Measurements from ENCODE around the gene STIMATE. TPM values are rescaled to one million over a fixed set of nuclear protein-coding genes. Genes with fewer than 3 reads are reported as not detected.

The STIMATE gene
- total and polyA plus RNA-seq, 2 of the 4 experiments (the other 2 are of a cell fraction) = 10.6 to 17.8 TPM

- Histone ChIP-seq H4K20me1 (ENCODE audit: insufficient read depth, low read length) (no peaks in the 10 kb centered on the region), H3K4ac (ENCODE audit: low read depth, low read length) (peak within 1 kb of the TSS; percentile 35; the same call in 1 of the 2 replicates), H3K4me3 (ENCODE audit: insufficient read depth, low read depth, low read length) (no peak within 1 kb of the TSS), H2AK9ac (replicated peaks; ENCODE audit: low read depth, low read length, poor library complexity) (no peak within 1 kb of the TSS), H3K4me2 (ENCODE audit: low read depth, low read length) (peak within 1 kb of the TSS; percentile 18; the same call in 1 of the 2 replicates), H3K27ac (ENCODE audit: insufficient read depth, low read length) (no peak within 1 kb of the TSS), H3K36me3 (ENCODE audit: control insufficient read depth, insufficient read depth, low read length) (peaks cover 5% of the 10 kb centered on the region; the same call in 1 of the 2 replicates), H3K4me1 (ENCODE audit: control insufficient read depth, insufficient read depth, low read length) (peaks cover 19% of the 10 kb centered on the region), H2BK120ac (ENCODE audit: low read depth, low read length) (0 out of 2 replicates have a peak within 1 kb of the TSS, but pooled peaks have one; percentile 0), H2AFZ (replicated peaks; ENCODE audit: low read length, poor library complexity) (peak within 1 kb of the TSS; percentile 53), H3K9ac (ENCODE audit: low read depth, low read length) (no peak within 1 kb of the TSS), H3K14ac (replicated peaks; ENCODE audit: low read depth, low read length) (peak within 1 kb of the TSS; percentile 62; the same call in 1 of the 2 replicates), H2BK20ac (ENCODE audit: low read depth, low read length) (no peak within 1 kb of the TSS), H3K27me3 (ENCODE audit: control insufficient read depth, insufficient read depth, low read length) (no peaks in the 10 kb centered on the region), H3K56ac (ENCODE audit: extremely low read depth, insufficient read depth, low read length) (no peak within 1 kb of the TSS), H3K79me1 (ENCODE audit: low read depth in 1 of 2, low read length in 2 of 2) (no peaks in the 10 kb centered on the region), H4K5ac (ENCODE audit: low read depth, low read length) (no peak within 1 kb of the TSS; the same call in 1 of the 2 replicates), H4K8ac (ENCODE audit: low read depth in 2 of 2, low read length in 2 of 2) (no peak within 1 kb of the TSS), H2AK5ac (ENCODE audit: low read depth, low read length) (no peak within 1 kb of the TSS; the same call in 1 of the 2 replicates), H3K9me1 (ENCODE audit: insufficient read depth, low read length) (peaks cover 19% of the 10 kb centered on the region; the same call in 1 of the 2 replicates), H3K9me3 (ENCODE audit: control insufficient read depth, insufficient read depth, low read length) (no peaks in the 10 kb centered on the region), H4K91ac (ENCODE audit: insufficient read depth, low read depth, low read length) (no peak within 1 kb of the TSS), H2BK5ac (ENCODE audit: low read depth, low read length, poor library complexity, severe bottlenecking) (no peak within 1 kb of the TSS), H3K18ac (ENCODE audit: low read depth, low read length) (no peak within 1 kb of the TSS; the same call in 1 of the 2 replicates), H3K23ac (ENCODE audit: low read depth, low read length) (no peak within 1 kb of the TSS), H2BK15ac (ENCODE audit: low read depth, low read length) (no peak within 1 kb of the TSS)
- DNase-seq = peak; percentile 41
- in situ Hi-C loops (cut with MboI; ENCODE audit: low sequenced_read_pairs) (no loop called here), intact Hi-C loops (cut with micrococcal nuclease) (no loop called here), dilution Hi-C loops (cut with HindIII; ENCODE audit: low sequenced_read_pairs, unreplicated experiment) (no loop called here)
- ChIA-PET POLR2A (ENCODE audit: unreplicated experiment) (no interaction called here), CTCF (interaction anchor here (0.6 to 1.2 kb wide), 3 partner anchors 13 to 204 kb away, joined by 3 to 4 read pairs (median 3); no protein-coding TSS in a partner anchor)
- peak; percentile 67 for ATAC-seq (ENCODE audit: low read depth)
- no TSS peak for BruUV-seq (replicated peaks)
- TF ChIP-seq RFX5 (IDR thresholded peaks at IDR 0.05; ENCODE audit: low read depth, low read length) (no peak), CEBPB (IDR thresholded peaks at IDR 0.05; ENCODE audit: low read depth, low read length) (peak; percentile 59)
- WGBS, 2 experiments (ENCODE audit: extremely low coverage in 2 of 2, insufficient read length in 1 of 2) = 20% methylated on average over 1 of the region's 11 CpGs; no CpG with 5 or more reads in 1 of the 2 experiments
Observed at GRCh38 chr3:52834871-52835501, 62.4 kb downstream of the STIMATE start, which contains the start of gene MUSTN1. Gene MUSTN1, minus strand, starts transcription at chr3:52835019. Its CDS starts 71 bp downstream, at chr3:52834948.

Measured in IMR-90 (cell line).